ENCODE data around the gene TXLNG. TPM values are rescaled to one million over a fixed set of nuclear protein-coding genes. Genes with fewer than 3 reads are reported as not detected.

Gene TXLNG
- total RNA-seq, 2 experiments from 2014 or later = 17.2 to 17.5 TPM

- no peak for TF ChIP-seq CTCF (IDR thresholded peaks at IDR 0.05)
- H3K27ac Mint-ChIP-seq = no peak overlapping the region
- no peak for DNase-seq
- intact Hi-C loops (cut with DNase I, micrococcal nuclease) = no loop called here
- peaks cover 58% of the 10 kb centered on the region for H3K36me3 Mint-ChIP-seq (ENCODE audit: low read depth)
- Histone ChIP-seq H3K9me3 (ENCODE audit: control insufficient read depth in 1 of 2, insufficient read depth in 1 of 2, low read length in 2 of 2) (no peaks in the 10 kb centered on the region), H3K27ac (ENCODE audit: low read depth in 1 of 2, low read length in 2 of 2) (no peak overlapping the region), H3K4me1 (ENCODE audit: insufficient read depth, low read length) (no peaks in the 10 kb centered on the region), H3K27me3 (ENCODE audit: control insufficient read depth in 1 of 2, insufficient read depth in 2 of 2, low read length in 2 of 2) (no peaks in the 10 kb centered on the region), H3K36me3 (ENCODE audit: insufficient read depth, low read length) (peaks cover 45% of the 10 kb centered on the region), H3K4me3 (ENCODE audit: low read length) (no peak overlapping the region)
- H3K9me3 Mint-ChIP-seq = no peaks in the 10 kb centered on the region
- no peak overlapping the region for H3K4me3 Mint-ChIP-seq
- no peaks in the 10 kb centered on the region for H3K27me3 Mint-ChIP-seq
- no peak for ATAC-seq (ENCODE audit: poor library complexity)
- no peaks in the 10 kb centered on the region for H3K4me1 Mint-ChIP-seq (ENCODE audit: low read depth)
- ChIA-PET POLR2A (no interaction called here), CTCF (interaction anchor here (0.7 to 1.3 kb wide), 2 partner anchors 15 to 298 kb away, joined by 3 read pairs; no protein-coding TSS in a partner anchor)
Measured at GRCh38 chrX:16748425-16748824, 37.8 kb upstream of the TXLNG start.

GRCh38 chrX:16750136-16750535, 36.1 kb upstream of the TXLNG start:
- POLR2A ChIA-PET = no interaction called here
- TF ChIP-seq CTCF (IDR thresholded peaks at IDR 0.05) = no peak

GRCh38 chrX:16754019-16754418, 32.2 kb upstream of the TXLNG start:
- Histone ChIP-seq H3K4me1 (ENCODE audit: insufficient read depth, low read length) (no peaks in the 10 kb centered on the region), H3K27ac (ENCODE audit: low read depth in 1 of 2, low read length in 2 of 2) (no peak overlapping the region), H3K27me3 (ENCODE audit: control insufficient read depth in 1 of 2, insufficient read depth in 2 of 2, low read length in 2 of 2) (no peaks in the 10 kb centered on the region), H3K36me3 (ENCODE audit: insufficient read depth, low read length) (peaks cover 38% of the 10 kb centered on the region), H3K9me3 (ENCODE audit: control insufficient read depth in 1 of 2, insufficient read depth in 1 of 2, low read length in 2 of 2) (no peaks in the 10 kb centered on the region), H3K4me3 (ENCODE audit: low read length) (no peak overlapping the region)
- intact Hi-C loops (cut with DNase I, micrococcal nuclease) = no loop called here
- ATAC-seq (ENCODE audit: poor library complexity) (no peak), DNase-seq (no peak)
- Mint-ChIP-seq H3K36me3 (ENCODE audit: low read depth) (peaks cover 65% of the 10 kb centered on the region), H3K9me3 (no peaks in the 10 kb centered on the region), H3K27me3 (no peaks in the 10 kb centered on the region), H3K4me3 (no peak overlapping the region), H3K4me1 (ENCODE audit: low read depth) (no peaks in the 10 kb centered on the region), H3K27ac (no peak overlapping the region)
- no peak for TF ChIP-seq CTCF (IDR thresholded peaks at IDR 0.05)
- ChIA-PET CTCF (no interaction called here), POLR2A (no interaction called here)

More at GRCh38 chrX:16750136-16750535, 36.1 kb upstream of the TXLNG start:
- Histone ChIP-seq H3K27ac (ENCODE audit: low read depth in 1 of 2, low read length in 2 of 2) (no peak overlapping the region), H3K4me1 (ENCODE audit: insufficient read depth, low read length) (no peaks in the 10 kb centered on the region), H3K36me3 (ENCODE audit: insufficient read depth, low read length) (peaks cover 37% of the 10 kb centered on the region), H3K9me3 (ENCODE audit: control insufficient read depth in 1 of 2, insufficient read depth in 1 of 2, low read length in 2 of 2) (no peaks in the 10 kb centered on the region), H3K27me3 (ENCODE audit: control insufficient read depth in 1 of 2, insufficient read depth in 2 of 2, low read length in 2 of 2) (no peaks in the 10 kb centered on the region), H3K4me3 (ENCODE audit: low read length) (no peak overlapping the region)
- Mint-ChIP-seq H3K4me3 (no peak overlapping the region), H3K27me3 (no peaks in the 10 kb centered on the region), H3K4me1 (ENCODE audit: low read depth) (no peaks in the 10 kb centered on the region), H3K36me3 (ENCODE audit: low read depth) (peaks cover 59% of the 10 kb centered on the region), H3K27ac (no peak overlapping the region), H3K9me3 (no peaks in the 10 kb centered on the region)
- CTCF ChIA-PET = no interaction called here
- no peak for ATAC-seq (ENCODE audit: poor library complexity)
- intact Hi-C loops (cut with DNase I, micrococcal nuclease) = no loop called here
- DNase-seq = no peak
